Progenitor cell of endocrine pancreas (in vitro differentiated cells): Measurements from ENCODE around the gene PHF13. TPM values are rescaled to one million over a fixed set of nuclear protein-coding genes. Genes with fewer than 3 reads are reported as not detected.
"Not testable (repeated sequence)": the region's sequence is repeated elsewhere in the genome, so short reads cannot be mapped to it uniquely, and the experiment has no call there.

Source experiments
- DNase-seq: peaks from one replicate; pipeline ENCODE4 v3.0.0; 2021; ENCODE audit warnings: low spot score; ENCODE audit not compliant: unreplicated experiment
- H3K27ac Mint-ChIP-seq: 2 replicates; pipeline ENCODE4 v1.8.0; 2021; ENCODE audit warnings: mild to moderate bottlenecking, moderate library complexity, mixed read lengths
- H3K27me3 Mint-ChIP-seq: 2 replicates; pipeline ENCODE4 v1.8.0; 2021; ENCODE audit warnings: mixed read lengths
- H3K36me3 Mint-ChIP-seq: 2 replicates; pipeline ENCODE4 v1.8.0; 2022; ENCODE audit warnings: mixed read lengths; ENCODE audit not compliant: insufficient read depth
- H3K4me1 Mint-ChIP-seq: 2 replicates; pipeline ENCODE4 v1.8.0; 2021; ENCODE audit warnings: low read depth, mixed read lengths
- H3K4me3 Mint-ChIP-seq: 2 replicates; pipeline ENCODE4 v1.8.0; 2021; ENCODE audit warnings: low read depth, mild to moderate bottlenecking, moderate library complexity, mixed read lengths
- H3K9me3 Mint-ChIP-seq: 2 replicates; pipeline ENCODE4 v1.8.0; 2021; ENCODE audit warnings: low read depth, mixed read lengths
- total RNA-seq: library from RNA; stranded (reverse); gene quantifications from 2 replicates; pipeline ENCODE4 v1.2.1, GENCODE V29; 2021
- TF ChIP-seq, protein P1 (sequence below): fragments of 200-600 bp; sonication (generic); IDR thresholded peaks from one replicate; pipeline ENCODE4 v1.5.0; 2021; ENCODE audit warnings: antibody characterized with exemption, mild to moderate bottlenecking; ENCODE audit not compliant: unreplicated experiment

The PHF13 gene
- total RNA-seq, 1 donor from 2014 or later = 29.1 TPM

DNA sequence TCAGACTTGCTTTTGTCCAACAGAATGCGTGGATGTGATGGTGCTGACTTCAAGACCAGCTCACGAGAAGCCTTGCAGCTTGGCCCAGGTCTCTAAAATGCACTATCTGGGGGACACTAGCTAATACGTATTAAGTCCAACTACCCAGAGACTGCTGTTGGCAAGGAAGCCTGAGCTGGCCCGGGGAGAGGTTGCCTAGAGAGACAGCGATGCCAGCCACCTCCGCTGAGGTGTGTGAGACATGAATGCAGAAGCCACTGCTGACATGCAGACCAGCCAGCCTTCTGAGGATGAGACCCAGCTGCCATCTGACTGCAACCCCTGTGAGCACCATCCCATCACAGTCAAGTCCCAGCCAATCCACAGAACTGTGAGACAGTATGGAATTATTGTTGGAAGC lies 43.6 kb downstream of the PHF13 start:
- Mint-ChIP-seq H3K4me1 (no peaks in the 10 kb centered on the region), H3K9me3 (no peaks in the 10 kb centered on the region), H3K4me3 (no peak overlapping the region), H3K27me3 (no peaks in the 10 kb centered on the region), H3K27ac (no peak overlapping the region), H3K36me3 (peaks cover 7% of the 10 kb centered on the region)
- TF ChIP-seq, protein P1, sequence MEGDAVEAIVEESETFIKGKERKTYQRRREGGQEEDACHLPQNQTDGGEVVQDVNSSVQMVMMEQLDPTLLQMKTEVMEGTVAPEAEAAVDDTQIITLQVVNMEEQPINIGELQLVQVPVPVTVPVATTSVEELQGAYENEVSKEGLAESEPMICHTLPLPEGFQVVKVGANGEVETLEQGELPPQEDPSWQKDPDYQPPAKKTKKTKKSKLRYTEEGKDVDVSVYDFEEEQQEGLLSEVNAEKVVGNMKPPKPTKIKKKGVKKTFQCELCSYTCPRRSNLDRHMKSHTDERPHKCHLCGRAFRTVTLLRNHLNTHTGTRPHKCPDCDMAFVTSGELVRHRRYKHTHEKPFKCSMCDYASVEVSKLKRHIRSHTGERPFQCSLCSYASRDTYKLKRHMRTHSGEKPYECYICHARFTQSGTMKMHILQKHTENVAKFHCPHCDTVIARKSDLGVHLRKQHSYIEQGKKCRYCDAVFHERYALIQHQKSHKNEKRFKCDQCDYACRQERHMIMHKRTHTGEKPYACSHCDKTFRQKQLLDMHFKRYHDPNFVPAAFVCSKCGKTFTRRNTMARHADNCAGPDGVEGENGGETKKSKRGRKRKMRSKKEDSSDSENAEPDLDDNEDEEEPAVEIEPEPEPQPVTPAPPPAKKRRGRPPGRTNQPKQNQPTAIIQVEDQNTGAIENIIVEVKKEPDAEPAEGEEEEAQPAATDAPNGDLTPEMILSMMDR = no peak
- DNase-seq = no peak

- H3K36me3 Mint-ChIP-seq = peaks cover 12% of the 10 kb centered on the region
- H3K4me3 Mint-ChIP-seq = no peak overlapping the region
- H3K27ac Mint-ChIP-seq = no peak overlapping the region
- H3K4me1 Mint-ChIP-seq = no peaks in the 10 kb centered on the region
- DNase-seq = no peak
- H3K9me3 Mint-ChIP-seq = no peaks in the 10 kb centered on the region
- H3K27me3 Mint-ChIP-seq = no peaks in the 10 kb centered on the region
- TF ChIP-seq, protein P1 = no peak
These were observed 45.0 kb downstream of the PHF13 start for GRCh38 chr1:6658359-6659060.

DNA sequence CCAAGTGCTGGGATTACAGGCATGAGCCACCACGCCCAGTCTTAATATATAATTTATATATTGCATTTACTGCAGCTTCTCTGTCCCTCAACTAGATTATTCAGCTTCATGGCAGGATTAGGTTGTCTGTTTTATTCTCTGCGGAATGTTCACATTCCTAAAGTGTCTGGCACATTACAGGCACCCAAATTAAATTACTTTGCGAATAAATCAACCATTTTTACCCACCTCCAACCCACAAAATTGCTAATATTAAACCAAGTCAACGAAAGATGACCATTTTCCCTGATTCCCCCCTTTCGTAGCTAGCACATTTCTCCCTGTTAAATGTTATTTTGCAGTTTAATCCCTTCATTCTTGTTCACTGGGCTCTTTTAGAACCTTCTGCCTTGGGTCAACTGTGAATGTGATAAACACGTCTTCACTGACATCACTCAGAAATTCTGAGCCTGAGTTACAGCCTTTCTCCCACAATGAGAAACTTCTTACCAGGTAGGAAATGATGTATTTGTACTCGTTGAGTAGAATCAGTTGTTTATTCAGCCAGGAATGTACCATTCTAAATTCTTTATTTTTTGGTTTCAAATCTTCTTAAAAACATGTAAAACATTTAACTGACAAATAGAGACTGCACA lies 47.0 kb downstream of the PHF13 start:
- peaks cover 18% of the 10 kb centered on the region for H3K36me3 Mint-ChIP-seq
- DNase-seq = no peak
- H3K9me3 Mint-ChIP-seq = no peaks in the 10 kb centered on the region
- H3K27ac Mint-ChIP-seq = peak overlapping the region; percentile 66
- H3K27me3 Mint-ChIP-seq = no peaks in the 10 kb centered on the region
- H3K4me1 Mint-ChIP-seq = no peaks in the 10 kb centered on the region
- H3K4me3 Mint-ChIP-seq = no peak overlapping the region
- TF ChIP-seq, protein P1 = no peak

DNA sequence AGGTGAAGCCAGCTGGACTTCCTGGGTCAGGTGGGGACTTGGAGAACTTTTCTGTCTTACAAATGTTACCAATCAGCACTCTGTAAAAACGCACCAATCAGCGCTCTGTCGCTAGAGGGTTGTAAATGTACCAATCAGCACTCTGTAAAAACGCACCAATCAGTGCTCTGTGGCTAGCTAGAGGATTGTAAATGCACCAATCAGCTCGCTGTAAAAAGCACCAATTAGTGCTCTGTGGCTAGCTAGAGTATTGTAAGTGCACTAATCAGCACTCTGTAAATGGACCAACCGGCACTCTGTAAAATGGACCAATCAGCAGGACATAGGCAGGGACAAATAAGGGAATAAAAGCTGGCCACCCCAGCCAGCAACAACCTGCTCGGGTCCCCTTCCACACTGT lies 48.9 kb downstream of the PHF13 start:
- DNase-seq, H3K4me1 Mint-ChIP-seq, H3K9me3 Mint-ChIP-seq, H3K27me3 Mint-ChIP-seq, H3K4me3 Mint-ChIP-seq, H3K27ac Mint-ChIP-seq: not testable (repeated sequence)
- peaks cover 18% of the 10 kb centered on the region for H3K36me3 Mint-ChIP-seq

GRCh38 chr1:6666696-6667095 lies 53.2 kb downstream of the PHF13 start:
- no peaks in the 10 kb centered on the region for H3K4me1 Mint-ChIP-seq
- H3K36me3 Mint-ChIP-seq = peaks cover 19% of the 10 kb centered on the region
- no peak for DNase-seq
- H3K27ac Mint-ChIP-seq = peak overlapping the region; percentile 64
- TF ChIP-seq, protein P1 = no peak
- H3K4me3 Mint-ChIP-seq = no peak overlapping the region
- H3K9me3 Mint-ChIP-seq = no peaks in the 10 kb centered on the region
- no peaks in the 10 kb centered on the region for H3K27me3 Mint-ChIP-seq

- Mint-ChIP-seq H3K27me3 (no peaks in the 10 kb centered on the region), H3K4me1 (no peaks in the 10 kb centered on the region), H3K9me3 (no peaks in the 10 kb centered on the region), H3K4me3 (no peak overlapping the region), H3K27ac (no peak overlapping the region), H3K36me3 (peaks cover 19% of the 10 kb centered on the region)
- no peak for DNase-seq
- TF ChIP-seq, protein P1 = no peak
These were observed 53.6 kb downstream of the PHF13 start for GRCh38 chr1:6667139-6667538.
